ENCODE results near the gene AMIGO3. TPM values are rescaled to one million over a fixed set of nuclear protein-coding genes. Genes with fewer than 3 reads are reported as not detected.

The AMIGO3 gene
- total RNA-seq, 1 experiment from 2014 or later: 0.32 TPM

DNA sequence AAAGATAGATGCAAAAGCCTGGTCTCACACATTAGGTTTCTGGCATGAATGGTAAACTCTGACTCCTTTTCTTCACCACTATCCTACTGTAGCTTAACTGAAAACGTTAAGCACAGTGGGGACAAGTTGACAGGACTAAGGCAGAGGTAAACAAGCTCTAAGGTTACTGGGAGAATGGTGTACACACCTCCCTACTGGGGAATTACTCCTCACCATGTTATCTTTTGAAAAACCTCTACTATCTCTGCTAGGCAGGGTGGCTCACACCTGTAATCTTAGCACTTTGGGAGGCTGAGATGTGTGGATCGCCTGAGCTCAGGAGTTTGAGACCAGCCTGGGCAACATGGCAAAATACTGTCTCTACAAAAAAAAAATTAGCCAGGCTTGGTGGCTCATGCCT lies 37.7 kb upstream of the AMIGO3 start:
- H3K4me3 ChIP-seq (replicated peaks in 1 of 2; ENCODE audit: low read depth in 1 of 2, low read length in 2 of 2): no peak overlapping the region
- RAD21 ChIA-PET (ENCODE audit: low non-redundant PET in 1 of 2, low total read pairs in 2 of 2, uncharacterized antibody in 2 of 2, unreplicated experiment in 2 of 2): no interaction called here
- no peak overlapping the region for H3K27ac ChIP-seq (ENCODE audit: low read depth, low read length)
- POLR2A ChIA-PET: no interaction called here
- no peaks in the 10 kb centered on the region for H3K9me3 ChIP-seq (ENCODE audit: control insufficient read depth in 1 of 2, insufficient read depth in 1 of 2, low read depth in 1 of 2, low read length in 2 of 2)
- no peaks in the 10 kb centered on the region for H3K4me1 ChIP-seq (ENCODE audit: control insufficient read depth in 1 of 2, insufficient read depth in 2 of 2, low read length in 2 of 2)
- H3K36me3 ChIP-seq (ENCODE audit: control insufficient read depth in 1 of 2, insufficient read depth in 2 of 2, low read length in 2 of 2): no peaks in the 10 kb centered on the region
- CTCF ChIA-PET: no interaction called here
- H3K79me2 ChIP-seq (ENCODE audit: insufficient read depth, low read length): peaks cover 76% of the 10 kb centered on the region
- no TSS peak for BruUV-seq (replicated peaks)
- DNase-seq (ENCODE audit: low read depth, low spot score) (no peak), ATAC-seq (no peak)
- no peak for TF ChIP-seq TCF7L2 (IDR thresholded peaks at IDR 0.05; ENCODE audit: borderline replicate concordance, extremely low read depth, insufficient read depth, insufficient read length)
- no peak for TF ChIP-seq SRF (IDR thresholded peaks at IDR 0.05; ENCODE audit: low read depth)
- TF ChIP-seq MAX (IDR thresholded peaks at IDR 0.05): no peak
- TF ChIP-seq JUND (IDR thresholded peaks at IDR 0.05): no peak
- TF ChIP-seq RAD21 (IDR thresholded peaks at IDR 0.05; ENCODE audit: low read depth): no peak
- TF ChIP-seq, protein P1, sequence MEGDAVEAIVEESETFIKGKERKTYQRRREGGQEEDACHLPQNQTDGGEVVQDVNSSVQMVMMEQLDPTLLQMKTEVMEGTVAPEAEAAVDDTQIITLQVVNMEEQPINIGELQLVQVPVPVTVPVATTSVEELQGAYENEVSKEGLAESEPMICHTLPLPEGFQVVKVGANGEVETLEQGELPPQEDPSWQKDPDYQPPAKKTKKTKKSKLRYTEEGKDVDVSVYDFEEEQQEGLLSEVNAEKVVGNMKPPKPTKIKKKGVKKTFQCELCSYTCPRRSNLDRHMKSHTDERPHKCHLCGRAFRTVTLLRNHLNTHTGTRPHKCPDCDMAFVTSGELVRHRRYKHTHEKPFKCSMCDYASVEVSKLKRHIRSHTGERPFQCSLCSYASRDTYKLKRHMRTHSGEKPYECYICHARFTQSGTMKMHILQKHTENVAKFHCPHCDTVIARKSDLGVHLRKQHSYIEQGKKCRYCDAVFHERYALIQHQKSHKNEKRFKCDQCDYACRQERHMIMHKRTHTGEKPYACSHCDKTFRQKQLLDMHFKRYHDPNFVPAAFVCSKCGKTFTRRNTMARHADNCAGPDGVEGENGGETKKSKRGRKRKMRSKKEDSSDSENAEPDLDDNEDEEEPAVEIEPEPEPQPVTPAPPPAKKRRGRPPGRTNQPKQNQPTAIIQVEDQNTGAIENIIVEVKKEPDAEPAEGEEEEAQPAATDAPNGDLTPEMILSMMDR (IDR thresholded peaks at IDR 0.05 in 2 of 3, conservative IDR thresholded peaks at IDR 0.05 in 1 of 3; ENCODE audit: borderline replicate concordance in 1 of 3, insufficient read depth in 1 of 3, low read depth in 2 of 3, low read length in 2 of 3): no peak
- TF ChIP-seq ZBTB33 (IDR thresholded peaks at IDR 0.05; ENCODE audit: extremely low read depth, insufficient replicate concordance, low read length): no peak
- TF ChIP-seq SP1 (IDR thresholded peaks at IDR 0.05; ENCODE audit: low read depth): no peak
- TF ChIP-seq ELF1 (IDR thresholded peaks at IDR 0.05; ENCODE audit: borderline replicate concordance, low read depth): no peak
- no peak for TF ChIP-seq ZFX (IDR thresholded peaks at IDR 0.05)
- no peak for TF ChIP-seq EZH2 (IDR thresholded peaks at IDR 0.05)
- TF ChIP-seq ZNF274 (IDR thresholded peaks at IDR 0.05; ENCODE audit: low read depth, low read length): no peak
- no peak for TF ChIP-seq EGR1 (IDR thresholded peaks at IDR 0.05; ENCODE audit: low read depth)
- TF ChIP-seq, protein P2, sequence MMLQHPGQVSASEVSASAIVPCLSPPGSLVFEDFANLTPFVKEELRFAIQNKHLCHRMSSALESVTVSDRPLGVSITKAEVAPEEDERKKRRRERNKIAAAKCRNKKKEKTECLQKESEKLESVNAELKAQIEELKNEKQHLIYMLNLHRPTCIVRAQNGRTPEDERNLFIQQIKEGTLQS (IDR thresholded peaks at IDR 0.05): no peak
- TF ChIP-seq YY1 (IDR thresholded peaks at IDR 0.05; ENCODE audit: extremely low read depth, insufficient replicate concordance, low read depth, low read length): no peak
- no peak for TF ChIP-seq CBX3 (IDR thresholded peaks at IDR 0.05; ENCODE audit: low read depth)
- no peak for TF ChIP-seq SIN3A (IDR thresholded peaks at IDR 0.05; ENCODE audit: low read depth)
- no peak for TF ChIP-seq POLR2AphosphoS5 (IDR thresholded peaks at IDR 0.05; ENCODE audit: low read depth, low read length)
- H3K9ac ChIP-seq (ENCODE audit: low read length): no peak overlapping the region
- no peak overlapping the region for H3K4me2 ChIP-seq (ENCODE audit: low read length)
- no peaks in the 10 kb centered on the region for H3K9me2 ChIP-seq (ENCODE audit: insufficient read depth)
- no peaks in the 10 kb centered on the region for H3K27me3 ChIP-seq (ENCODE audit: insufficient read depth, low read length)
- intact Hi-C loops (cut with micrococcal nuclease): no loop called here
- no peak overlapping the region for H2AFZ ChIP-seq (ENCODE audit: low read depth, low read length, poor library complexity, severe bottlenecking)
- peaks cover 8% of the 10 kb centered on the region for H4K20me1 ChIP-seq (ENCODE audit: insufficient read depth)

All from HCT116 (cell line).